ENCODE data around the gene CERS6. TPM values are rescaled to one million over a fixed set of nuclear protein-coding genes. Genes with fewer than 3 reads are reported as not detected.
A peak's percentile ranks its signal among the peaks of the same experiment; 100 is the strongest.

Gene CERS6
- total RNA-seq, 2 experiments from 2014 or later = 8.9 to 9.2 TPM

- no peak overlapping the region for H3K4me3 Mint-ChIP-seq
- no peaks in the 10 kb centered on the region for H3K27me3 Mint-ChIP-seq
- POLR2A ChIA-PET = interaction anchor here (1.5 kb wide), 1 partner anchor 29 kb away, joined by 5 read pairs; no protein-coding TSS in a partner anchor
- H3K27ac Mint-ChIP-seq = no peak overlapping the region
- peaks cover 53% of the 10 kb centered on the region for H3K4me1 Mint-ChIP-seq (ENCODE audit: low read depth)
- intact Hi-C loops (cut with micrococcal nuclease) = no loop called here
- H3K9me3 Mint-ChIP-seq = no peaks in the 10 kb centered on the region
- no peaks in the 10 kb centered on the region for H3K36me3 Mint-ChIP-seq
- DNase-seq = no peak
- CTCF ChIA-PET = interaction anchor here (0.5 kb wide), 1 partner anchor 94 kb away, joined by 3 read pairs; no protein-coding TSS in a partner anchor
These were observed 5.3 kb downstream of the CERS6 start for GRCh38 chr2:168461178-168461941.

- H3K4me3 Mint-ChIP-seq = no peak overlapping the region
- POLR2A ChIA-PET = no interaction called here
- DNase-seq = no peak
- H3K4me1 Mint-ChIP-seq (ENCODE audit: low read depth) = peaks cover 59% of the 10 kb centered on the region
- intact Hi-C loops (cut with micrococcal nuclease) = no loop called here
- H3K9me3 Mint-ChIP-seq = no peaks in the 10 kb centered on the region
- no peak overlapping the region for H3K27ac Mint-ChIP-seq
- CTCF ChIA-PET = no interaction called here
- no peaks in the 10 kb centered on the region for H3K36me3 Mint-ChIP-seq
- H3K27me3 Mint-ChIP-seq = no peaks in the 10 kb centered on the region
These were observed 5.9 kb downstream of the CERS6 start for GRCh38 chr2:168461942-168462331.

- intact Hi-C loops (cut with micrococcal nuclease) = no loop called here
- Mint-ChIP-seq H3K27me3 (no peaks in the 10 kb centered on the region), H3K9me3 (no peaks in the 10 kb centered on the region), H3K4me1 (ENCODE audit: low read depth) (peaks cover 62% of the 10 kb centered on the region), H3K36me3 (no peaks in the 10 kb centered on the region), H3K27ac (no peak overlapping the region), H3K4me3 (no peak overlapping the region)
- no peak for DNase-seq
- ChIA-PET POLR2A (no interaction called here), CTCF (no interaction called here)
These were observed 6.5 kb downstream of the CERS6 start for GRCh38 chr2:168462543-168463045.

GRCh38 chr2:168465594-168465993, 9.5 kb downstream of the CERS6 start:
- intact Hi-C loops (cut with micrococcal nuclease) = no loop called here
- H3K36me3 Mint-ChIP-seq = no peaks in the 10 kb centered on the region
- DNase-seq = peak; percentile 34
- CTCF ChIA-PET = no interaction called here
- H3K27ac Mint-ChIP-seq = no peak overlapping the region
- H3K4me1 Mint-ChIP-seq (ENCODE audit: low read depth) = peaks cover 62% of the 10 kb centered on the region
- no peak overlapping the region for H3K4me3 Mint-ChIP-seq
- POLR2A ChIA-PET = no interaction called here
- H3K27me3 Mint-ChIP-seq = no peaks in the 10 kb centered on the region
- no peaks in the 10 kb centered on the region for H3K9me3 Mint-ChIP-seq

- no peak overlapping the region for H3K27ac Mint-ChIP-seq
These were observed 10.2 kb downstream of the CERS6 start for GRCh38 chr2:168466190-168466737.

GRCh38 chr2:168466834-168467565, 10.9 kb downstream of the CERS6 start:
- Mint-ChIP-seq H3K9me3 (no peaks in the 10 kb centered on the region), H3K4me1 (ENCODE audit: low read depth) (peaks cover 51% of the 10 kb centered on the region), H3K4me3 (no peak overlapping the region), H3K27me3 (no peaks in the 10 kb centered on the region), H3K27ac (no peak overlapping the region), H3K36me3 (no peaks in the 10 kb centered on the region)
- POLR2A ChIA-PET = no interaction called here
- no peak for DNase-seq
- CTCF ChIA-PET = interaction anchor here (0.9 to 1.2 kb wide), 2 partner anchors 16 to 120 kb away, joined by 3 read pairs; no protein-coding TSS in a partner anchor
- intact Hi-C loops (cut with micrococcal nuclease) = no loop called here

More at GRCh38 chr2:168466190-168466737, 10.2 kb downstream of the CERS6 start:
- Mint-ChIP-seq H3K27me3 (no peaks in the 10 kb centered on the region), H3K36me3 (no peaks in the 10 kb centered on the region), H3K9me3 (no peaks in the 10 kb centered on the region), H3K4me3 (no peak overlapping the region), H3K4me1 (ENCODE audit: low read depth) (peaks cover 57% of the 10 kb centered on the region)
- no peak for DNase-seq
- intact Hi-C loops (cut with micrococcal nuclease) = no loop called here
- ChIA-PET CTCF (no interaction called here), POLR2A (no interaction called here)

- no peak overlapping the region for H3K4me3 Mint-ChIP-seq
- intact Hi-C loops (cut with micrococcal nuclease) = no loop called here
- POLR2A ChIA-PET = no interaction called here
- peaks cover 51% of the 10 kb centered on the region for H3K4me1 Mint-ChIP-seq (ENCODE audit: low read depth)
- no peaks in the 10 kb centered on the region for H3K9me3 Mint-ChIP-seq
- H3K27ac Mint-ChIP-seq = no peak overlapping the region
- H3K36me3 Mint-ChIP-seq = peaks cover 2% of the 10 kb centered on the region
- H3K27me3 Mint-ChIP-seq = no peaks in the 10 kb centered on the region
- DNase-seq = no peak
- CTCF ChIA-PET = interaction anchor here (0.9 to 1.2 kb wide), 2 partner anchors 15 to 121 kb away, joined by 3 read pairs; no protein-coding TSS in a partner anchor
These were observed 11.7 kb downstream of the CERS6 start for GRCh38 chr2:168467729-168468128.

- intact Hi-C loops (cut with micrococcal nuclease) = no loop called here
- H3K27ac Mint-ChIP-seq = no peak overlapping the region
- H3K36me3 Mint-ChIP-seq = peaks cover 2% of the 10 kb centered on the region
- POLR2A ChIA-PET = no interaction called here
- DNase-seq = no peak
- no peak overlapping the region for H3K4me3 Mint-ChIP-seq
- CTCF ChIA-PET = no interaction called here
- H3K9me3 Mint-ChIP-seq = no peaks in the 10 kb centered on the region
- H3K27me3 Mint-ChIP-seq = no peaks in the 10 kb centered on the region
- H3K4me1 Mint-ChIP-seq (ENCODE audit: low read depth) = peaks cover 51% of the 10 kb centered on the region
These were observed 12.3 kb downstream of the CERS6 start for GRCh38 chr2:168468354-168468753.

GRCh38 chr2:168469281-168469988, 13.4 kb downstream of the CERS6 start:
- intact Hi-C loops (cut with micrococcal nuclease) = no loop called here
- no peak for DNase-seq
- H3K4me1 Mint-ChIP-seq (ENCODE audit: low read depth) = peaks cover 50% of the 10 kb centered on the region
- CTCF ChIA-PET = no interaction called here
- no peak overlapping the region for H3K4me3 Mint-ChIP-seq
- POLR2A ChIA-PET = no interaction called here
- peaks cover 2% of the 10 kb centered on the region for H3K36me3 Mint-ChIP-seq
- no peaks in the 10 kb centered on the region for H3K27me3 Mint-ChIP-seq
- no peaks in the 10 kb centered on the region for H3K9me3 Mint-ChIP-seq
- no peak overlapping the region for H3K27ac Mint-ChIP-seq

GRCh38 chr2:168470320-168471162, 14.5 kb downstream of the CERS6 start:
- peaks cover 39% of the 10 kb centered on the region for H3K4me1 Mint-ChIP-seq (ENCODE audit: low read depth)
- POLR2A ChIA-PET = interaction anchor here (1.0 kb wide), 1 partner anchor 15 kb away, joined by 4 read pairs; the partner anchor contains the start of gene CERS6

GRCh38 chr2:168471163-168471475, 15.0 kb downstream of the CERS6 start:
- Mint-ChIP-seq H3K9me3 (no peaks in the 10 kb centered on the region), H3K27me3 (no peaks in the 10 kb centered on the region), H3K36me3 (peaks cover 2% of the 10 kb centered on the region), H3K27ac (no peak overlapping the region), H3K4me3 (no peak overlapping the region), H3K4me1 (ENCODE audit: low read depth) (peaks cover 33% of the 10 kb centered on the region)
- ChIA-PET CTCF (no interaction called here), POLR2A (interaction anchor here (1.0 kb wide), 1 partner anchor 15 kb away, joined by 4 read pairs; the partner anchor contains the start of gene CERS6)
- DNase-seq = no peak
- intact Hi-C loops (cut with micrococcal nuclease) = no loop called here

More at GRCh38 chr2:168470320-168471162, 14.5 kb downstream of the CERS6 start:
- Mint-ChIP-seq H3K36me3 (peaks cover 2% of the 10 kb centered on the region), H3K9me3 (no peaks in the 10 kb centered on the region), H3K4me3 (no peak overlapping the region), H3K27me3 (no peaks in the 10 kb centered on the region), H3K27ac (no peak overlapping the region)
- intact Hi-C loops (cut with micrococcal nuclease) = no loop called here
- CTCF ChIA-PET = no interaction called here
- DNase-seq = no peak
